ENCODE results near the gene MAPK1.

DNA sequence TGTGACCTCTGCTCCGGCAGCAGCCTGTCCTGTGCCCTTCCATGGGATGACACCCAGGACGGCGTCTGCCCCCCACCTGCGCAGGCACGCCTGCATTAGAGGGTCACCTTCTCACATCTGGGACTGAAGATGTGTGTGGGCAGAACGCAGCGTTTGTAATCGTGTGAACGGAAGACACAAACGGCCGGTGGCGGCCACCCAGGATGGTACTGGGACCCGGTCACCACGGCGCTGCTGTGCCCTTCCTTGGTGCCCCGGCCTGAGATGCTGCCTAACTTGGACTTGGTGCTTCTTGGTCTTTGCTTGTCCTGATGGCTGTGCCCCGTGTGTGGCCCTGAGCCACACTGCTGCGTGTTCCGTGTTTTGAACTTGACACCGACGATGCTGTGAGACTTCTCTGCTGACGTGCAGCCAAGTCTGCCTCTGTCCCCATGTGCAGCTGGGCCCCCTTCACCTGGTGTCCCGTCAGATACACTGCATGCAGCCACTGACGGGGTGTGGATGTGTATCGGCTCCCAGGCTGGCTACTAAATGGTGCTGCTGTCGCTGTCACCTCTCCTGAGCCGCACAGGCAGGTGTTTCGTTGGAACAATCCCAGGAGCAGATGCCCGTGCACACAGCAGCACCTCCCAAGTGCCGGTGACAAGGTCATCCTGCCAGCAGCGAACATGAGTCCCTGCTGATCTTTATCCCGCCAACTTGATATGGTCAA, 153.2 kb downstream of the MAPK1 start:
- TF ChIP-seq, protein P1, sequence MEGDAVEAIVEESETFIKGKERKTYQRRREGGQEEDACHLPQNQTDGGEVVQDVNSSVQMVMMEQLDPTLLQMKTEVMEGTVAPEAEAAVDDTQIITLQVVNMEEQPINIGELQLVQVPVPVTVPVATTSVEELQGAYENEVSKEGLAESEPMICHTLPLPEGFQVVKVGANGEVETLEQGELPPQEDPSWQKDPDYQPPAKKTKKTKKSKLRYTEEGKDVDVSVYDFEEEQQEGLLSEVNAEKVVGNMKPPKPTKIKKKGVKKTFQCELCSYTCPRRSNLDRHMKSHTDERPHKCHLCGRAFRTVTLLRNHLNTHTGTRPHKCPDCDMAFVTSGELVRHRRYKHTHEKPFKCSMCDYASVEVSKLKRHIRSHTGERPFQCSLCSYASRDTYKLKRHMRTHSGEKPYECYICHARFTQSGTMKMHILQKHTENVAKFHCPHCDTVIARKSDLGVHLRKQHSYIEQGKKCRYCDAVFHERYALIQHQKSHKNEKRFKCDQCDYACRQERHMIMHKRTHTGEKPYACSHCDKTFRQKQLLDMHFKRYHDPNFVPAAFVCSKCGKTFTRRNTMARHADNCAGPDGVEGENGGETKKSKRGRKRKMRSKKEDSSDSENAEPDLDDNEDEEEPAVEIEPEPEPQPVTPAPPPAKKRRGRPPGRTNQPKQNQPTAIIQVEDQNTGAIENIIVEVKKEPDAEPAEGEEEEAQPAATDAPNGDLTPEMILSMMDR (IDR thresholded peaks at IDR 0.05; ENCODE audit: insufficient read depth, low read length, poor library complexity, severe bottlenecking): no peak
- TF ChIP-seq EZH2phosphoT487 (conservative IDR thresholded peaks at IDR 0.05; ENCODE audit: low read length): no peak
